HepG2 (cell line): ENCODE measurements around the gene SNHG17. TPM values are rescaled to one million over a fixed set of nuclear protein-coding genes. Genes with fewer than 3 reads are reported as not detected.
A peak's percentile ranks its signal among the peaks of the same experiment; 100 is the strongest.

Source experiments
- ISX ChIP-seq: sonication (generic); formaldehyde crosslinking; conservative IDR thresholded peaks from 2 replicates; pipeline ENCODE4 v1.5.0; 2020; ENCODE audit warnings: missing genetic modification reagents
- KDM2A ChIP-seq: sonication (generic); formaldehyde crosslinking; IDR thresholded peaks from 2 replicates; pipeline ENCODE4 v1.4.0; 2020; ENCODE audit warnings: low read depth, missing genetic modification reagents, borderline replicate concordance
- KLF6 ChIP-seq: IDR thresholded peaks from 2 replicates; pipeline ENCODE4 v1.8.0; 2016; ENCODE audit warnings: missing biosample characterization, missing genetic modification reagents
- NFE2 ChIP-seq: sonication (generic); formaldehyde crosslinking; IDR thresholded peaks from 2 replicates; pipeline ENCODE4 v1.4.0; 2020; ENCODE audit warnings: missing genetic modification reagents
- NR2F6 ChIP-seq, 2 experiments: IDR thresholded peaks; 2 replicates each; pipeline ENCODE4 v1.6.1; 2016; ENCODE audit warnings: antibody characterized with exemption in 1 of 2, mild to moderate bottlenecking in 1 of 2
- SRY ChIP-seq: sonication (generic); formaldehyde crosslinking; IDR thresholded peaks from 2 replicates; pipeline ENCODE4 v1.8.0; 2022; ENCODE audit warnings: mild to moderate bottlenecking, missing genetic modification reagents
- ZFP1 ChIP-seq: IDR thresholded peaks from 2 replicates; pipeline ENCODE4 v1.6.1; 2016
- ZNF143 ChIP-seq: sonication (generic); formaldehyde crosslinking; IDR thresholded peaks from 2 replicates; pipeline ENCODE4 v1.4.0; 2020; ENCODE audit warnings: missing genetic modification reagents
- ZNF44 ChIP-seq: sonication (generic); formaldehyde crosslinking; IDR thresholded peaks from 2 replicates; pipeline ENCODE4 v1.5.1; 2020; ENCODE audit warnings: mild to moderate bottlenecking, missing genetic modification reagents
- ZNF616 ChIP-seq: sonication (generic); formaldehyde crosslinking; IDR thresholded peaks from 2 replicates; pipeline ENCODE4 v1.5.0; 2020; ENCODE audit warnings: low read depth, mild to moderate bottlenecking, missing genetic modification reagents
- ZNF652 ChIP-seq: IDR thresholded peaks from 2 replicates; pipeline ENCODE4 v1.6.1; 2016; ENCODE audit warnings: low read depth, borderline replicate concordance
- polyA plus RNA-seq, 8 experiments: library from polyadenylated mRNA; depleted of rRNA in 3 of 8; stranded (reverse) in 7 of 8; unstranded in 1 of 8; fragments of >200 nt; fragmentation: Illumina TruSeq in 4 of 8; extraction: Trizol in 4 of 8; gene quantifications; 2 replicates each; pipeline versions ENCODE4 v1.2.1 to v1.2.3, GENCODE V29; 2011 to 2016; ENCODE audit warnings: low read depth in 4 of 8, missing spikeins in 1 of 8, mixed read lengths in 1 of 8; ENCODE audit not compliant: insufficient read depth in 1 of 8
- total RNA-seq, 5 experiments: library from RNA; depleted of rRNA; stranded (reverse); fragments of >200 nt; fragmentation: Illumina TruSeq; extraction: Trizol; gene quantifications; 2 replicates each; pipeline ENCODE4 v1.2.3, GENCODE V29; 2016; ENCODE audit warnings: low read depth in 1 of 5
- TF ChIP-seq, protein P1 (sequence below): sonication (generic); formaldehyde crosslinking; IDR thresholded peaks from 2 replicates; pipeline ENCODE4 v1.4.0; 2020; ENCODE audit warnings: missing genetic modification reagents, borderline replicate concordance
- TF ChIP-seq, protein P2 (sequence below): sonication (generic); formaldehyde crosslinking; IDR thresholded peaks from 2 replicates; pipeline ENCODE4 v1.4.0; 2020; ENCODE audit warnings: low read depth, mild to moderate bottlenecking, missing genetic modification reagents
- TF ChIP-seq, protein P3 (sequence below): sonication (generic); formaldehyde crosslinking; IDR thresholded peaks from 2 replicates; pipeline ENCODE4 v1.5.1; 2020; ENCODE audit warnings: mild to moderate bottlenecking, missing genetic modification reagents
- TF ChIP-seq, protein P4 (sequence below): IDR thresholded peaks from 2 replicates; pipeline ENCODE4 v1.6.1; 2016; ENCODE audit warnings: low read depth, control low read depth

SNHG17 gene
- total and polyA plus RNA-seq, 2 of the 13 experiments (the other 11 are each of a cell fraction or from before 2014, with no cell fraction given): 26.2 to 41.2 TPM

GRCh38 chr20:38434770-38435554, at the start of gene SNHG17 (continued):
- TF ChIP-seq, protein P1, sequence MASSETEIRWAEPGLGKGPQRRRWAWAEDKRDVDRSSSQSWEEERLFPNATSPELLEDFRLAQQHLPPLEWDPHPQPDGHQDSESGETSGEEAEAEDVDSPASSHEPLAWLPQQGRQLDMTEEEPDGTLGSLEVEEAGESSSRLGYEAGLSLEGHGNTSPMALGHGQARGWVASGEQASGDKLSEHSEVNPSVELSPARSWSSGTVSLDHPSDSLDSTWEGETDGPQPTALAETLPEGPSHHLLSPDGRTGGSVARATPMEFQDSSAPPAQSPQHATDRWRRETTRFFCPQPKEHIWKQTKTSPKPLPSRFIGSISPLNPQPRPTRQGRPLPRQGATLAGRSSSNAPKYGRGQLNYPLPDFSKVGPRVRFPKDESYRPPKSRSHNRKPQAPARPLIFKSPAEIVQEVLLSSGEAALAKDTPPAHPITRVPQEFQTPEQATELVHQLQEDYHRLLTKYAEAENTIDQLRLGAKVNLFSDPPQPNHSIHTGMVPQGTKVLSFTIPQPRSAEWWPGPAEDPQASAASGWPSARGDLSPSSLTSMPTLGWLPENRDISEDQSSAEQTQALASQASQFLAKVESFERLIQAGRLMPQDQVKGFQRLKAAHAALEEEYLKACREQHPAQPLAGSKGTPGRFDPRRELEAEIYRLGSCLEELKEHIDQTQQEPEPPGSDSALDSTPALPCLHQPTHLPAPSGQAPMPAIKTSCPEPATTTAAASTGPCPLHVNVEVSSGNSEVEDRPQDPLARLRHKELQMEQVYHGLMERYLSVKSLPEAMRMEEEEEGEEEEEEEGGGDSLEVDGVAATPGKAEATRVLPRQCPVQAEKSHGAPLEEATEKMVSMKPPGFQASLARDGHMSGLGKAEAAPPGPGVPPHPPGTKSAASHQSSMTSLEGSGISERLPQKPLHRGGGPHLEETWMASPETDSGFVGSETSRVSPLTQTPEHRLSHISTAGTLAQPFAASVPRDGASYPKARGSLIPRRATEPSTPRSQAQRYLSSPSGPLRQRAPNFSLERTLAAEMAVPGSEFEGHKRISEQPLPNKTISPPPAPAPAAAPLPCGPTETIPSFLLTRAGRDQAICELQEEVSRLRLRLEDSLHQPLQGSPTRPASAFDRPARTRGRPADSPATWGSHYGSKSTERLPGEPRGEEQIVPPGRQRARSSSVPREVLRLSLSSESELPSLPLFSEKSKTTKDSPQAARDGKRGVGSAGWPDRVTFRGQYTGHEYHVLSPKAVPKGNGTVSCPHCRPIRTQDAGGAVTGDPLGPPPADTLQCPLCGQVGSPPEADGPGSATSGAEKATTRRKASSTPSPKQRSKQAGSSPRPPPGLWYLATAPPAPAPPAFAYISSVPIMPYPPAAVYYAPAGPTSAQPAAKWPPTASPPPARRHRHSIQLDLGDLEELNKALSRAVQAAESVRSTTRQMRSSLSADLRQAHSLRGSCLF: peak; percentile 98
- TF ChIP-seq NR2F6 (IDR thresholded peaks at IDR 0.05): peak; percentile 33; the same call in 1 of the 2 replicates
- TF ChIP-seq NR2F6 (CRISPR knock-in tag; IDR thresholded peaks at IDR 0.05): peak; percentile 91
- peak; percentile 65 for TF ChIP-seq NFE2 (CRISPR knock-in tag)
- TF ChIP-seq KLF6 (CRISPR knock-in tag): peak; percentile 100
- TF ChIP-seq ZFP1: peak; percentile 97
- TF ChIP-seq ZNF616 (CRISPR knock-in tag): peak; percentile 98
- TF ChIP-seq ZNF652: peak; percentile 75; the same call in 1 of the 2 replicates
- TF ChIP-seq, protein P2, sequence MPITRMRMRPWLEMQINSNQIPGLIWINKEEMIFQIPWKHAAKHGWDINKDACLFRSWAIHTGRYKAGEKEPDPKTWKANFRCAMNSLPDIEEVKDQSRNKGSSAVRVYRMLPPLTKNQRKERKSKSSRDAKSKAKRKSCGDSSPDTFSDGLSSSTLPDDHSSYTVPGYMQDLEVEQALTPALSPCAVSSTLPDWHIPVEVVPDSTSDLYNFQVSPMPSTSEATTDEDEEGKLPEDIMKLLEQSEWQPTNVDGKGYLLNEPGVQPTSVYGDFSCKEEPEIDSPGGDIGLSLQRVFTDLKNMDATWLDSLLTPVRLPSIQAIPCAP (CRISPR knock-in tag): peak; percentile 97
- TF ChIP-seq ZNF44 (CRISPR knock-in tag): peak; percentile 100
- peak; percentile 89 for TF ChIP-seq ISX (CRISPR knock-in tag)
- peak; percentile 100 for TF ChIP-seq KDM2A (CRISPR knock-in tag)
- TF ChIP-seq SRY (CRISPR knock-in tag): peak; percentile 97
- TF ChIP-seq, protein P3, sequence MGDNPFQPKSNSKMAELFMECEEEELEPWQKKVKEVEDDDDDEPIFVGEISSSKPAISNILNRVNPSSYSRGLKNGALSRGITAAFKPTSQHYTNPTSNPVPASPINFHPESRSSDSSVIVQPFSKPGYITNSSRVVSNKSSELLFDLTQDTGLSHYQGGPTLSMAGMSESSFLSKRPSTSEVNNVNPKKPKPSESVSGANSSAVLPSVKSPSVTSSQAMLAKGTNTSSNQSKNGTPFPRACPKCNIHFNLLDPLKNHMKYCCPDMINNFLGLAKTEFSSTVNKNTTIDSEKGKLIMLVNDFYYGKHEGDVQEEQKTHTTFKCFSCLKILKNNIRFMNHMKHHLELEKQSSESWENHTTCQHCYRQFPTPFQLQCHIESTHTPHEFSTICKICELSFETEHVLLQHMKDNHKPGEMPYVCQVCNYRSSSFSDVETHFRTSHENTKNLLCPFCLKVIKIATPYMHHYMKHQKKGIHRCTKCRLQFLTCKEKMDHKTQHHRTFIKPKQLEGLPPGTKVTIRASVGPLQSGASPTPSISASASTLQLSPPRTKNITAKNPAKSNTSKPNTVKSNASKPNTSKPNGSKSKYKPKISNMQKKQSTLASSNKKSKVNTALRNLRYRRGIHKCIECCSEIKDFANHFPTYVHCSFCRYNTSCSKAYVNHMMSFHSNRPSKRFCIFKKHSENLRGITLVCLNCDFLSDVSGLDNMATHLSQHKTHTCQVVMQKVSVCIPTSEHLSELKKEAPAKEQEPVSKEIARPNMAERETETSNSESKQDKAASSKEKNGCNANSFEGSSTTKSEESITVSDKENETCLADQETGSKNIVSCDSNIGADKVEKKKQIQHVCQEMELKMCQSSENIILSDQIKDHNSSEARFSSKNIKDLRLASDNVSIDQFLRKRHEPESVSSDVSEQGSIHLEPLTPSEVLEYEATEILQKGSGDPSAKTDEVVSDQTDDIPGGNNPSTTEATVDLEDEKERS (CRISPR knock-in tag): peak; percentile 99
- TF ChIP-seq, protein P4, sequence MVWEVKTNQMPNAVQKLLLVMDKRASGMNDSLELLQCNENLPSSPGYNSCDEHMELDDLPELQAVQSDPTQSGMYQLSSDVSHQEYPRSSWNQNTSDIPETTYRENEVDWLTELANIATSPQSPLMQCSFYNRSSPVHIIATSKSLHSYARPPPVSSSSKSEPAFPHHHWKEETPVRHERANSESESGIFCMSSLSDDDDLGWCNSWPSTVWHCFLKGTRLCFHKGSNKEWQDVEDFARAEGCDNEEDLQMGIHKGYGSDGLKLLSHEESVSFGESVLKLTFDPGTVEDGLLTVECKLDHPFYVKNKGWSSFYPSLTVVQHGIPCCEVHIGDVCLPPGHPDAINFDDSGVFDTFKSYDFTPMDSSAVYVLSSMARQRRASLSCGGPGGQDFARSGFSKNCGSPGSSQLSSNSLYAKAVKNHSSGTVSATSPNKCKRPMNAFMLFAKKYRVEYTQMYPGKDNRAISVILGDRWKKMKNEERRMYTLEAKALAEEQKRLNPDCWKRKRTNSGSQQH (CRISPR knock-in tag): peak; percentile 86; the same call in 1 of the 2 replicates
- peak; percentile 82 for TF ChIP-seq ZNF143 (CRISPR knock-in tag)
